Amniotic epithelial cell (primary cell): ENCODE measurements around the gene CLSTN2.
A peak's percentile ranks its signal among the peaks of the same experiment; 100 is the strongest.
"Not testable (repeated sequence)": the region's sequence is repeated elsewhere in the genome, so short reads cannot be mapped to it uniquely, and the experiment has no call there.

Source experiments
- DNase-seq: peaks from one replicate; pipeline ENCODE4 v3.0.0-alpha.2; 2010; ENCODE audit warnings: low read depth

CLSTN2 gene

DNA sequence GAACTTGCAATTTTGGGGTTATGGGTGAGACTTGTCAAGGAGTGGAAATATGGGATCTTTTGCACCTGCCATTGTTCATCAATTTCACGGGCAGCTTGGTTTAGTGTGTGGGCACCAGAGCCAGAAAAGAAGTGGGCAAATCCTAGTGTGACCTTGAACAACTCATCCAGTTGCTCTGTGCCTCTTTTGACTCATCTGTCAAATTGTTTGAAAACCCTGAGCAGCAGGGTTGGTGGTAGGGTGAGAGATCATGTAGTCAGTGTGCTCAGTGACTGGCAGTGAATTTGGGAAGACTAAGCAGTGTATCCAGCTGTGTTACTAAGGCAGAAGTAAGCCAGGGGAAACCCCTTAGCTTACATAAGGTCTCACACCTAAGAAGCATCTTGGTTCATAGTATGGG, 449.9 kb downstream of the CLSTN2 start:
- no peak for DNase-seq

- DNase-seq = no peak
Measured at GRCh38 chr3:140386357-140387100, 451.5 kb downstream of the CLSTN2 start.

- no peak for DNase-seq
Measured at GRCh38 chr3:140387244-140387643, 452.3 kb downstream of the CLSTN2 start.

- no peak for DNase-seq
Measured at GRCh38 chr3:140388202-140388922, 453.4 kb downstream of the CLSTN2 start.

- no peak for DNase-seq
Measured at GRCh38 chr3:140391061-140391460, 456.1 kb downstream of the CLSTN2 start.

- no peak for DNase-seq
Measured at GRCh38 chr3:140394488-140395133, 459.6 kb downstream of the CLSTN2 start.

DNA sequence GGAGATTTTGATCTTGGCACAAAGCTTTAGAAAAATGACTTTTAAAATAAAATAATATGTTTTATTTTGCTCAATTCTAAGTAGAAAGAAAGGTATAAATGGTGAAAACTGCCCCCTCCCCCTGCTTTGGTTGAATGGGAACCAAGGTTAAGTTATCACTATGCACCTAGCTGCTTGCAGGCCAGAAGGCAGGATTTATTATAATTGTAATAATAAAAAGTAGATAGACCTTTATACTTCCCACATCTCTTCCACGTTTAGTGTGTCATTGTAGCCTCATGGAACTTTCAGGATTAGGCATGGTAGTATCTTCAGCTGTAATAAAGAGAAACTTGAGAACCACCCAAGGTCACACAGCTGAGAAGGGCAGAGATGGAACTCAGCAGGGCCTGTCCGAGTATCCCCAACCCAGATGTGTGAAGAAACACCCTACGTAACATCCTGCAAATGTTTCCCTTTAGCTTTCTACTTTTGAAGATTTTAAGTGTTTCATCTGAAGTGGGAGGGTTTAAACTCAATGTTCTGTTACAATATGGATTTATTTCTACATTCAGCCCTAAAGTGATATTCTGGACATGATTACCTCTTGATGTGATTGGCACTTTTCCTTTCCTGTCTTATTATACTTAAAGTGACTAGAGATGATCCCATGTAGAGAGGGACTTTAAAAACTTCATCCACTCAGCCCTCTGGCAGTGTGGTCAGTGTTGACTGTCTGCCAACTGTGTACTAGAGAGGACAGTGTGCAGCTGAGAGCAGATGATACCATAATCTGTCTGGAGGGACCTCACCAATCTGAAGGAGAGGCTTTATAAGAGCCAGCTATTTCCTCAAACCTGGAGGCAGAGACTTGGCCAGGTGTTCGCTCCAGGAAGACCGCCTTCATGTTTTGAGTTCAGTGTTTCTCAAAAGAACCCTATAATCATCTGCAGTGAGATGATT, 460.4 kb downstream of the CLSTN2 start:
- DNase-seq = no peak

- DNase-seq = no peak
Measured at GRCh38 chr3:140396110-140396509, 461.1 kb downstream of the CLSTN2 start.

- DNase-seq = no peak
Measured at GRCh38 chr3:140397847-140398246, 462.9 kb downstream of the CLSTN2 start.

- DNase-seq = no peak
Measured at GRCh38 chr3:140398387-140398786, 463.4 kb downstream of the CLSTN2 start.

- no peak for DNase-seq
Measured at GRCh38 chr3:140399871-140400270, 464.9 kb downstream of the CLSTN2 start.

DNA sequence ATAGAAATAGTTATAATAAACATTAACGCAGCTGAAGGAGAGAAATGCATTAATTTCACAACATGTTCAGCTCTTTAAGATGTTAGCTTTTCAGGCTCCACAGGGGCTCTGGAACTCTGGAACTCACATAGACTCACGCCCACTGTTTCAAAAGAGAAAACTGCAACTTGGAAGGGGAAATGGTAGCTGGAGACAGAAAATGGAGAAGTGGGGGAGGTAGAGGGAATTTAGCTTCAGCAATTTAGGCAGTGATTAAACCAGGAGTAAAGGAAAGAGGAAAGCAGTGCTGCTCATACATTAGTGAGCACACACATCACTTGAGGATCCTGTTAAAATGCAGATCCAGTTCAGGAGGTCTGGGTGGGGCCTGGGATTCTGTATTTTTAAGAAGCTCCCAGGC, 468.1 kb downstream of the CLSTN2 start:
- no peak for DNase-seq

DNA sequence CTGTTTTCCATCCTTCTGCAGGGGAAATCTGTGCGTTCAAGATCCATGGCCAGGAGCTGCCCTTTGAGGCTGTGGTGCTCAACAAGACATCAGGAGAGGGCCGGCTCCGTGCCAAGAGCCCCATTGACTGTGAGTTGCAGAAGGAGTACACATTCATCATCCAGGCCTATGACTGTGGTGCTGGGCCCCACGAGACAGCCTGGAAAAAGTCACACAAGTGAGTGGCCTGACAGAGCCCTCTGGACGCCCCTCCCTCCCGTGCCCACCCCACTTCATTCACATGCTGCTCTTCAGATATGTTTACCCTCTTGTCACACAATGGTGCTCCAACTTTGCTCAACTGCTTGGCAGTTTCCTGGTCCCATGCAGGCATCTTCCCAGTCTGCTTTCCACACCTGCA, 468.6 kb downstream of the CLSTN2 start:
- DNase-seq = no peak

DNA sequence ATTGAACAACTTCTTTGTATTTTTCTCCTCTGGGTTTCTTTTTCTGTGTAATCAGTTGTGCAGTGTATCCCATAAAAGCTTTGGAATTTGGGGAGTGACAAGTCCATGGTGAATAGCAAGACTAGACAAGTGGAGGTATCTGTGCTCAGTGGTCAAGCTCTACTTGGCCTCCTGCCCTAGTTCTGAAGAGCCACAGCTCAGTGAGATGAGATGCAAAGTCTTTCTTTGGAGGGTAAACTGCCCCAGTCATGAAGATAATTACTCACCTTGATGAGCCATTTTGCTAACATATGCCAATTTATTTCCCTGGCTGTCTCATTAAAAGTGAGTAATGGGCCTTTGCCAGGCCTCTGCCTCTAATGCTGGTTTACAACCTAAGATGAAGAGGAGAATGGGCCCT, 471.7 kb downstream of the CLSTN2 start:
- DNase-seq = no peak

GRCh38 chr3:140408252-140408651, 473.3 kb downstream of the CLSTN2 start:
- DNase-seq = no peak

- no peak for DNase-seq
Measured at GRCh38 chr3:140416666-140417065, 481.7 kb downstream of the CLSTN2 start.

- peak; percentile 5 for DNase-seq
Measured at GRCh38 chr3:140420621-140421357, 485.8 kb downstream of the CLSTN2 start.

DNA sequence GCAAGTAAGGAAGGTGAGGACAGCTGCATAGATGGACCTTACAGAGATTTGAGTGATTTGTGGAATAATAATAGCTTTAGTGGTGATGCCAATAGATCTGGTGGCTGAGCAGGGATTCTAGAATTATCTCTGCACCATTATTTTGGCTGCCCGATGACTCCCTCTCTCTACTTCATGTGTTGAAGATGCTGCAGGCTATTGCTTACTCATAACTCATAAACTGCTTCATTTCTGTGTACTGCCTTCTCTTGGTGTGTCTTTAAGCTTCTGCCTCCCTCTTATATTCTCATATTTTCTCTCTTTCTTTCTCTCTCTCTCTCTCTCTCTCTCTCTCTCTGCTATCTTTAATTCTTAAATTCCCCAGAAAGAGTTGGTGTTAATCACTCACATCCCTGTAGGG, 486.9 kb downstream of the CLSTN2 start:
- no peak for DNase-seq

DNA sequence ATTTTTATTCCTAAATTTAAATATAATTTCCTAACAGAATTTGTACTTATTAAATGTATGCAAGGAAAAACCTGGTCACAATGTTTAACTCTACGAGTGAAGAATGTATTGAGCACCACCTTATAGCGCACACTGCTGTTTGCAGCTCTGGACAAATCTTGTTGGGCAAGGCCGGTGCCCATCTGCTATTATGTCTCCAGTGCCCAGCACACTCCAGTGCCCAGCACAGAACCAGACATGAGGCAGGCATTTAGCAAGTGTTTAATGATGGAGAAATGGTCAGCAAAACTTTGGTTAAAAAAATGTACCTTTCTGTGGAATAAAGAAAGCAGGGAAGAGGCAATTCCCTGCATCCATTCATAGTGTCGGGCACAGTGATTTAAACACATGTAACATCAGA, 488.2 kb downstream of the CLSTN2 start:
- no peak for DNase-seq

DNA sequence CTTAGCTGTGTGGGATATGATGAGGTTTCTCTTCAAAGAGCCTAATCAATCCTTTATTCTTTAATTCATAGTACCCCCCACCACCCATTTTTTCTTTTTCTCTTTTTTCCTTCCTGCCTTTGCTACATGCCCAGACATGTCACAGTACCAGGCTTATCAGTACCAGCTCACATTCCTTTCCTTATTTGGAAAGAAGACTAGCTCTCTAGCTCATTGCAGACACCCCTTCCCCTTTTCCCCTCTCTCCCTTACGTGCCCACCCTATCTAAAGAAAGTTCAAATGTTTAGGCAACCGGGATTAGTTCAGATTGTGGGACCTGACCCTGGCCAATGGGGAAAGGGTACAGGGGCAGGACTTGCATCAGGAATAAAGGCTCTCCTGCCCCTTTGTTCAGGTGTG, 488.6 kb downstream of the CLSTN2 start:
- DNase-seq = not testable (repeated sequence)

DNA sequence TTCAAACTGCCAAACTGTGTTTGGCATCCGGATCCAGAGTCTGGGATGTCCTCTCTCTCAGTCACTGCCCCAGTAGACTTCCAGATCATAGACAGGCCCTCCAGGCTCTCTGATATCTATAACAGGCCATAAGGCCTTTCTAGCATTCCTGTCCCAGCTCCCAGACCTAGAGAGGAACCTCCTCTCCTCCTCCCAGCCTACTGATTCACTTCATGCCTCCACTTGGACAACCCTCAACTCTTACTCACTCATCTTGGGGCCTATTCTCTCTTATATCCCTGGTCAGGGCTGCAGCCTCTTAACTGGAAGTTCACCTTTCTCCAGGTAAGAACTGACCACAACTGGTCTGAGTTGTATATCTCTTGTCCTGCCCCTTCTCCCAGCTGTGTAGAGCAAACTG, 489.2 kb downstream of the CLSTN2 start:
- DNase-seq = no peak
